PC-9 (cell line): ENCODE results near the gene PKD1L1. TPM values are rescaled to one million over a fixed set of nuclear protein-coding genes. Genes with fewer than 3 reads are reported as not detected.
A peak's percentile ranks its signal among the peaks of the same experiment; 100 is the strongest.

Experiments
- BruUV-seq: library from RNA; stranded (reverse); fragments of 400-500 nt; replicated peaks from 2 replicates; lab custom pipeline; 2021; lab: Mats Ljungman, UMichigan
- CTCF ChIA-PET: fragments of 300-600 bp; sonication (Branson Sonifier 250); formaldehyde crosslinking; loops from one replicate; lab custom pipeline; 2022; ENCODE audit warnings: antibody characterized with exemption; lab: Charles Lee
- POLR2A ChIA-PET: fragments of 300-600 bp; sonication (Branson Sonifier 250); formaldehyde crosslinking; loops from one replicate; lab custom pipeline; 2022; ENCODE audit warnings: antibody characterized with exemption; ENCODE audit not compliant: unreplicated experiment; lab: Charles Lee
- DNase-seq, 2 experiments: peaks; one replicate each; pipeline versions ENCODE4 v3.0.0 to v3.0.0-alpha.2; 2015 to 2022; ENCODE audit warnings: mixed read lengths in 1 of 2
- H2AFZ ChIP-seq: fragments of 200-600 bp; sonication (generic); 2 replicates; pipeline ENCODE4 v1.8.1; 2017; ENCODE audit warnings: antibody characterized with exemption
- H3F3A ChIP-seq: fragments of 200-600 bp; sonication (generic); 2 replicates; pipeline ENCODE4 v1.8.1; 2017; ENCODE audit warnings: antibody characterized with exemption, mild to moderate bottlenecking, low read depth; ENCODE audit not compliant: insufficient read depth
- H3K27ac ChIP-seq: fragments of 200-600 bp; sonication (generic); 2 replicates; pipeline ENCODE4 v1.6.1; 2016; ENCODE audit warnings: mixed run types
- H3K27me3 ChIP-seq: fragments of 200-600 bp; sonication (generic); 2 replicates; pipeline ENCODE4 v1.6.1; 2016; ENCODE audit warnings: low read depth, mixed run types; ENCODE audit not compliant: insufficient read depth
- H3K36me3 ChIP-seq: fragments of 200-600 bp; sonication (generic); 2 replicates; pipeline ENCODE4 v1.6.1; 2016; ENCODE audit warnings: low read depth, mixed run types
- H3K4me1 ChIP-seq: fragments of 200-600 bp; sonication (generic); replicated peaks from 2 replicates; pipeline ENCODE4 v1.6.1; 2016; ENCODE audit warnings: mixed run types; ENCODE audit not compliant: insufficient read depth
- H3K4me2 ChIP-seq: fragments of 200-600 bp; sonication (generic); 2 replicates; pipeline ENCODE4 v1.6.1; 2017; ENCODE audit warnings: mixed run types
- H3K4me3 ChIP-seq: fragments of 200-600 bp; sonication (generic); 2 replicates; pipeline ENCODE4 v1.6.1; 2016; ENCODE audit warnings: mixed run types
- H3K79me2 ChIP-seq: fragments of 200-600 bp; sonication (generic); 2 replicates; pipeline ENCODE4 v1.6.1; 2017; ENCODE audit warnings: low read depth, mixed run types
- H3K9me2 ChIP-seq: fragments of 200-600 bp; sonication (generic); 2 replicates; pipeline ENCODE4 v1.8.1; 2017; ENCODE audit warnings: mild to moderate bottlenecking; ENCODE audit not compliant: insufficient read depth
- H3K9me3 ChIP-seq: fragments of 200-600 bp; sonication (generic); 2 replicates; pipeline ENCODE4 v1.8.1; 2016; ENCODE audit warnings: low read depth; ENCODE audit not compliant: insufficient read depth
- H4K20me1 ChIP-seq: fragments of 200-600 bp; sonication (generic); 2 replicates; pipeline ENCODE4 v1.8.1; 2017; ENCODE audit not compliant: insufficient read depth
- CTCF ChIP-seq: fragments of 200-600 bp; sonication (generic); conservative IDR thresholded peaks from 2 replicates; pipeline ENCODE4 v1.6.1; 2017; ENCODE audit warnings: mixed run types, antibody characterized with exemption, mild to moderate bottlenecking, moderate library complexity
- EZH2 ChIP-seq: fragments of 200-600 bp; sonication (generic); IDR thresholded peaks from 2 replicates; pipeline ENCODE4 v1.8.0; 2017; ENCODE audit warnings: antibody characterized with exemption, low read depth
- intact Hi-C: fragments of 100-400 bp; cut with micrococcal nuclease; formaldehyde crosslinking; loops from one replicate; pipeline ENCODE4 v1.10.0; 2022; ENCODE audit not compliant: unreplicated experiment
- total RNA-seq: library from RNA; stranded (reverse); gene quantifications from 2 replicates; pipeline ENCODE4 v1.2.3, GENCODE V29; 2021

Gene PKD1L1
- total RNA-seq, 1 experiment from 2014 or later = 0.07 TPM

GRCh38 chr7:47973739-47974138 lies 25.5 kb upstream of the PKD1L1 start:
- Histone ChIP-seq H3K9me3 (no peaks in the 10 kb centered on the region), H3K4me1 (peaks cover 20% of the 10 kb centered on the region), H2AFZ (no peak overlapping the region), H3K4me2 (no peak overlapping the region), H3K27me3 (no peaks in the 10 kb centered on the region), H3K9me2 (no peaks in the 10 kb centered on the region), H3K4me3 (no peak overlapping the region), H4K20me1 (no peaks in the 10 kb centered on the region), H3K79me2 (peaks cover 20% of the 10 kb centered on the region), H3K27ac (no peak overlapping the region), H3K36me3 (peaks cover 59% of the 10 kb centered on the region), H3F3A (peaks cover 9% of the 10 kb centered on the region; the same call in 1 of the 2 replicates)
- no peak for DNase-seq
- ChIA-PET POLR2A (no interaction called here), CTCF (no interaction called here)
- intact Hi-C loops = no loop called here
- no TSS peak for BruUV-seq
- TF ChIP-seq CTCF (no peak), EZH2 (no peak)

GRCh38 chr7:47970761-47971160 lies 22.5 kb upstream of the PKD1L1 start:
- no peaks in the 10 kb centered on the region for H3K9me3 ChIP-seq
- no peaks in the 10 kb centered on the region for H3K9me2 ChIP-seq
- H2AFZ ChIP-seq = no peak overlapping the region
- ChIA-PET CTCF (no interaction called here), POLR2A (no interaction called here)
- H3F3A ChIP-seq = peaks cover 3% of the 10 kb centered on the region; the same call in 1 of the 2 replicates
- no peaks in the 10 kb centered on the region for H4K20me1 ChIP-seq
- H3K36me3 ChIP-seq = peaks cover 53% of the 10 kb centered on the region
- H3K4me3 ChIP-seq = no peak overlapping the region
- TF ChIP-seq CTCF (no peak), EZH2 (no peak)
- H3K27ac ChIP-seq = no peak overlapping the region
- no peaks in the 10 kb centered on the region for H3K27me3 ChIP-seq
- no TSS peak for BruUV-seq
- intact Hi-C loops = no loop called here
- DNase-seq = no peak
- H3K4me2 ChIP-seq = no peak overlapping the region
- no peaks in the 10 kb centered on the region for H3K79me2 ChIP-seq
- peaks cover 11% of the 10 kb centered on the region for H3K4me1 ChIP-seq

GRCh38 chr7:47968847-47969774 lies 20.8 kb upstream of the PKD1L1 start:
- TF ChIP-seq CTCF = peak; percentile 99
- no peak for TF ChIP-seq EZH2
- CTCF ChIA-PET = interaction anchor here (0.6 to 1.0 kb wide), 3 partner anchors 314 to 703 kb away, joined by 4 to 7 read pairs (median 4); no protein-coding TSS in a partner anchor
- intact Hi-C loops = loop anchor here (1.0 kb wide), 2 partner anchors 150 to 703 kb away; no protein-coding TSS in a partner anchor
- Histone ChIP-seq H3K4me1 (peaks cover 11% of the 10 kb centered on the region), H3K79me2 (no peaks in the 10 kb centered on the region), H3K27me3 (no peaks in the 10 kb centered on the region), H3K36me3 (peaks cover 63% of the 10 kb centered on the region), H3K9me3 (no peaks in the 10 kb centered on the region), H3K4me3 (no peak overlapping the region), H2AFZ (no peak overlapping the region), H3K4me2 (no peak overlapping the region), H3K9me2 (no peaks in the 10 kb centered on the region), H3F3A (peaks cover 3% of the 10 kb centered on the region; the same call in 1 of the 2 replicates), H4K20me1 (no peaks in the 10 kb centered on the region), H3K27ac (0 out of 2 replicates have a peak overlapping the region, but pooled peaks have one; percentile 0)
- POLR2A ChIA-PET = no interaction called here
- no TSS peak for BruUV-seq
- peak; percentile 64 to 66 for DNase-seq
